HG03571 (cell line): ENCODE measurements around the gene MYEOV.

Experiments
- ATAC-seq: cut with Tn5 transposase; IDR thresholded peaks from one replicate; pipeline ENCODE4 v1.9.1; 2021; ENCODE audit not compliant: unreplicated experiment

The MYEOV gene

GRCh38 chr11:69265210-69265609 is 28.7 kb upstream of the MYEOV start:
- ATAC-seq, result no peak

GRCh38 chr11:69265911-69266510 is 27.9 kb upstream of the MYEOV start:
- no peak for ATAC-seq

GRCh38 chr11:69267395-69267805 is 26.6 kb upstream of the MYEOV start:
- ATAC-seq, result no peak

- ATAC-seq, result no peak
Measured at GRCh38 chr11:69268911-69269310, 25.0 kb upstream of the MYEOV start.

- ATAC-seq, result no peak
Measured at GRCh38 chr11:69269388-69269787, 24.6 kb upstream of the MYEOV start.

GRCh38 chr11:69269926-69270697 is 23.8 kb upstream of the MYEOV start:
- no peak for ATAC-seq

- no peak for ATAC-seq
Measured at GRCh38 chr11:69270941-69271340, 23.0 kb upstream of the MYEOV start.

- no peak for ATAC-seq
Measured at GRCh38 chr11:69272055-69272454, 21.9 kb upstream of the MYEOV start.

- ATAC-seq, result no peak
Measured at GRCh38 chr11:69272831-69273485, 21.0 kb upstream of the MYEOV start.

- ATAC-seq, result no peak
Measured at GRCh38 chr11:69273571-69273970, 20.4 kb upstream of the MYEOV start.

- ATAC-seq, result no peak
Measured at GRCh38 chr11:69274531-69275016, 19.4 kb upstream of the MYEOV start.

- no peak for ATAC-seq
Measured at GRCh38 chr11:69275178-69275577, 18.8 kb upstream of the MYEOV start.

GRCh38 chr11:69276165-69276564 is 17.8 kb upstream of the MYEOV start:
- no peak for ATAC-seq

- no peak for ATAC-seq
Measured at GRCh38 chr11:69277074-69277809, 16.7 kb upstream of the MYEOV start.

GRCh38 chr11:69278091-69278867 is 15.7 kb upstream of the MYEOV start:
- ATAC-seq, result no peak

GRCh38 chr11:69280451-69280850 is 13.5 kb upstream of the MYEOV start:
- no peak for ATAC-seq

GRCh38 chr11:69280994-69281393 is 13.0 kb upstream of the MYEOV start:
- ATAC-seq, result no peak

GRCh38 chr11:69283446-69283845 is 10.5 kb upstream of the MYEOV start:
- no peak for ATAC-seq

- no peak for ATAC-seq
Measured at GRCh38 chr11:69284081-69284511, 9.9 kb upstream of the MYEOV start.

GRCh38 chr11:69285091-69285490 is 8.9 kb upstream of the MYEOV start:
- ATAC-seq, result no peak

- no peak for ATAC-seq
Measured at GRCh38 chr11:69285766-69286165, 8.2 kb upstream of the MYEOV start.
